Activated CD4-positive, alpha-beta memory T cell treated with anti-CD3 and anti-CD28 coated beads for 36 hours (primary cell): Measurements from ENCODE around the gene TRA2A. TPM values are rescaled to one million over a fixed set of nuclear protein-coding genes. Genes with fewer than 3 reads are reported as not detected.
"Not testable (repeated sequence)": the region's sequence is repeated elsewhere in the genome, so short reads cannot be mapped to it uniquely, and the experiment has no call there.

Experiments used
- CTCF ChIA-PET: fragments of 350-600 bp; sonication (Branson Sonifier 250); formaldehyde crosslinking; loops from one replicate; lab custom pipeline; 2021; ENCODE audit warnings: antibody characterized with exemption, inconsistent platforms; lab: Charles Lee
- POLR2A ChIA-PET: fragments of 350-600 bp; sonication (Branson Sonifier 250); formaldehyde crosslinking; loops from one replicate; lab custom pipeline; 2021; ENCODE audit warnings: antibody characterized with exemption; lab: Charles Lee
- DNase-seq: peaks from one replicate; pipeline ENCODE4 v3.0.0-alpha.2; 2020
- H3K27ac Mint-ChIP-seq: one replicate; pipeline ENCODE4 v1.8.0; 2021; ENCODE audit warnings: mixed read lengths
- H3K27me3 Mint-ChIP-seq: one replicate; pipeline ENCODE4 v1.8.0; 2021; ENCODE audit warnings: mixed read lengths
- H3K36me3 Mint-ChIP-seq: one replicate; pipeline ENCODE4 v1.8.0; 2021; ENCODE audit warnings: mixed read lengths
- H3K4me1 Mint-ChIP-seq: one replicate; pipeline ENCODE4 v1.8.0; 2021; ENCODE audit warnings: low read depth, mixed read lengths
- H3K4me3 Mint-ChIP-seq: one replicate; pipeline ENCODE4 v1.8.0; 2021; ENCODE audit warnings: mild to moderate bottlenecking, mixed read lengths
- H3K9me3 Mint-ChIP-seq: one replicate; pipeline ENCODE4 v1.8.0; 2021; ENCODE audit warnings: mixed read lengths
- intact Hi-C: fragments of 100-400 bp; cut with micrococcal nuclease; formaldehyde crosslinking; loops from one replicate; pipeline ENCODE4 v1.15.1; 2023
- total RNA-seq, 2 experiments: library from RNA; stranded (reverse); gene quantifications; one replicate each; pipeline ENCODE4 v1.2.3, GENCODE V29; 2021

TRA2A gene
- total RNA-seq, 2 experiments from 2014 or later: 75.4 to 77.8 TPM

GRCh38 chr7:23513746-23514145, 18.0 kb downstream of the TRA2A start:
- intact Hi-C loops: loop anchor here (2.0 kb wide), 1 partner anchor 17 kb away; the partner anchor contains the start of gene TRA2A
- DNase-seq, POLR2A ChIA-PET, H3K9me3 Mint-ChIP-seq, H3K27ac Mint-ChIP-seq, H3K27me3 Mint-ChIP-seq, H3K4me3 Mint-ChIP-seq: not testable (repeated sequence)
- H3K4me1 Mint-ChIP-seq: peaks cover 19% of the 10 kb centered on the region
- CTCF ChIA-PET: interaction anchor here (0.7 kb wide), 1 partner anchor 1484 kb away, joined by 3 read pairs; no protein-coding TSS in a partner anchor
- H3K36me3 Mint-ChIP-seq: peaks cover 60% of the 10 kb centered on the region

DNA sequence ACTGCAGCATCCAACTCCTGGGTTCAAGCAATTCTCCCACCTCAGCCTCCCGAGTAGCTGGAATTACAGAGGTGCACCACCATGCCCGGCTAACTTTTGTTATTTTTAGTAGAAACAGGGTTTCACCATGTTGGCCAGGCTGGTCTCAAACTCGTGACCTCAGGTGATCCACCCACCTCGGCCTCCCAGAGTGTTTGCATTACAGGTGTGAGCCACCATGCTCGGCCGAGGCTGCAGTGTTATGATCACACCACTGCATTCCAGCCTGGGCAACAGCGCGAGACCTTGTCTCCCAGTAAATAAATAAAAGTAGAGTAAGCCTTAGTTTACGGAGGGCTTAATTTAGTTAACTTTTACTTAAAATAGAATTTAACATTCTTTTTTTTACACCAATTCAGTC, 37.8 kb downstream of the TRA2A start:
- POLR2A ChIA-PET: interaction anchor here (0.6 kb wide), 1 partner anchor 21 kb away, joined by 4 read pairs; no protein-coding TSS in a partner anchor
- CTCF ChIA-PET: interaction anchor here (1.3 kb wide), 1 partner anchor 26 kb away, joined by 3 read pairs; no protein-coding TSS in a partner anchor
- no peaks in the 10 kb centered on the region for H3K27me3 Mint-ChIP-seq
- no peak overlapping the region for H3K27ac Mint-ChIP-seq
- intact Hi-C loops: no loop called here
- H3K36me3 Mint-ChIP-seq: peaks cover 6% of the 10 kb centered on the region
- no peaks in the 10 kb centered on the region for H3K9me3 Mint-ChIP-seq
- peaks cover 3% of the 10 kb centered on the region for H3K4me1 Mint-ChIP-seq
- DNase-seq: no peak
- no peak overlapping the region for H3K4me3 Mint-ChIP-seq

DNA sequence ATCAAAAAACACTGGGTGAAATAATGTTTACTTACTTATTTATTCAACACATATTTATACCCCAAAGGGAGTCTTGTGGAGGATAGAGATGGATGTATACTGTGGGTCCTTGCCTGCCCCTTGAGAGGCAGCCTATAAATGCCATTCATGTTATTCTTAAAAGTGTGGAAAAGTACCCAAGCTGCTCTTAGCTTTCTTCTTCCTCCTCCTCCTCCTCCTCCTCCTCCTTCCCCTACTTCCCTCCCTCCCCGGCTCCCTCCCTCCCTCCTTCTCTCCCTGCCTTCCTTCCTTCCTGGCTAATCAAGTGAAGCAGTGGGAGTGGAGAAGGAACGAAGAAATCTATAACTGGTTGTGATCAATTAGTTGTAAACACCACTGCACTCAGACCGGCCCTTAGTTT, 40.3 kb downstream of the TRA2A start:
- Mint-ChIP-seq H3K27ac (no peak overlapping the region), H3K4me1 (peaks cover 3% of the 10 kb centered on the region), H3K27me3 (no peaks in the 10 kb centered on the region), H3K4me3 (peak overlapping the region; percentile 80), H3K36me3 (peaks cover 4% of the 10 kb centered on the region), H3K9me3 (no peaks in the 10 kb centered on the region)
- ChIA-PET CTCF (interaction anchor here (1.2 to 2.1 kb wide), 2 partner anchors 17 to 219 kb away, joined by 4 to 11 read pairs; no protein-coding TSS in a partner anchor), POLR2A (no interaction called here)
- DNase-seq: no peak
- intact Hi-C loops: no loop called here

- peak; percentile 65 for DNase-seq
- peaks cover 4% of the 10 kb centered on the region for H3K36me3 Mint-ChIP-seq
- H3K4me1 Mint-ChIP-seq: peaks cover 3% of the 10 kb centered on the region
- CTCF ChIA-PET: interaction anchor here (0.9 to 2.1 kb wide), 3 partner anchors 27 to 218 kb away, joined by 3 to 11 read pairs (median 3); no protein-coding TSS in a partner anchor
- POLR2A ChIA-PET: no interaction called here
- intact Hi-C loops: no loop called here
- no peaks in the 10 kb centered on the region for H3K27me3 Mint-ChIP-seq
- peak overlapping the region; percentile 80 for H3K4me3 Mint-ChIP-seq
- H3K9me3 Mint-ChIP-seq: no peaks in the 10 kb centered on the region
- H3K27ac Mint-ChIP-seq: peak overlapping the region; percentile 80
These were observed 41.2 kb downstream of the TRA2A start for GRCh38 chr7:23490357-23491135.

DNA sequence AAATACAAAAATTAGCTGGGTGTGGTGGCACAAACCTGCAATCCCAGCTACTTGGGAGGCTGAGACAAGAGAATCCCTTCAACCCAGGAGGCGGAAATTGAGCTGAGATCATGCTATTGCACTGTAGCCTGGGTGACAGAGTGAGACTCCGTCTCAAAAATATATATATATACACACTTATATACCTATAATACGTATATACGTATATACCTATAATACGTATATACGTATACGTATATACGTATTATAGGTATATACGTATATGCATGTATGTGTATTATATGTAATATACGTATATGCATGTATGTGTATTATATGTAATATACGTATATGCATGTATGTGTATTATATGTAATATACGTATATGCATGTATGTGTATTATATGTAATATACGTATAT, 43.1 kb downstream of the TRA2A start:
- H3K4me3 Mint-ChIP-seq, intact Hi-C loops, H3K27me3 Mint-ChIP-seq, CTCF ChIA-PET, H3K4me1 Mint-ChIP-seq, H3K36me3 Mint-ChIP-seq, H3K9me3 Mint-ChIP-seq, H3K27ac Mint-ChIP-seq, DNase-seq: not testable (repeated sequence)
- POLR2A ChIA-PET: interaction anchor here (1.0 kb wide), 1 partner anchor 10 kb away, joined by 4 read pairs; no protein-coding TSS in a partner anchor

- no peak overlapping the region for H3K4me3 Mint-ChIP-seq
- POLR2A ChIA-PET: interaction anchor here (1.0 kb wide), 1 partner anchor 11 kb away, joined by 4 read pairs; no protein-coding TSS in a partner anchor
- DNase-seq: no peak
These were observed 44.1 kb downstream of the TRA2A start for GRCh38 chr7:23487670-23488069.

DNA sequence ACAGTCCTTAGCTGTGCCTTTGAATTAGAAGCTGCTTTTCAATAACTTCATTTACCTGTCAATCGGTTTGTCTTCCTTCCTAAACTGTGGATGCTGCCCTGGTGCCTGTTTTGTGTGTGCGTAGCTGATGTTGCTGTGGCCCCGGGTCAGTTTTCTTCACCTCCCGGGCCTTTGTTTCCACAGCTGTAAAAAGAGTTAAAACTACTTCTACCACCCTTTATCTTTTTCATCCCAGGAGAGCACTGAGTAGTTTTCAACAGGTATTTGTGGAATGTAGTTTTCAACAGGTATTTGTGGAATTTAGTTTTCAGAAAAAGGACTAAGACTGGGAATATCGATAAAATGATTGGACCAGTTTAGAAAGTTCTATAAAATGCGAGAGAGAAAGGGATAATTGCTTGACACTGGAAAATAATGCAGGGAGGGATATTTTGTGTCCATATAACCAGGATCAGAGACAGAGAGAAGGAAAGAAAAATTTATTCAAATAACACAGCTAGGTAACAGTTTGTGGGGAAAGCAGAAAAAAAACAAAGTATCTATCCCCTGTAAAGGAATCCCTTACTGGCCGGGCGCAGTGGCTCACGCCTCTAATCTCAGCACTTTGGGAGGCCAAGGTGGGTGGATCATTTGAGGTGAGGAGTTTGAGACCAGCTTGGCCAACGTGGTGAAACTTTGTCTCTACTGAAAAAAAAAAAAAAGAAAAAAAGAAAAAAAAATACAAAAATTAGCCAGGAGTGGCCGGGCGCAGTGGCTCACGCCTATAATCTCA, 45.6 kb downstream of the TRA2A start:
- Mint-ChIP-seq H3K4me3 (no peak overlapping the region), H3K4me1 (peaks cover 3% of the 10 kb centered on the region), H3K36me3 (peaks cover 4% of the 10 kb centered on the region), H3K27ac (no peak overlapping the region), H3K9me3 (no peaks in the 10 kb centered on the region), H3K27me3 (no peaks in the 10 kb centered on the region)
- DNase-seq: no peak
- CTCF ChIA-PET: no interaction called here
- POLR2A ChIA-PET: no interaction called here
- intact Hi-C loops: no loop called here

More at GRCh38 chr7:23487670-23488069, 44.1 kb downstream of the TRA2A start:
- peaks cover 4% of the 10 kb centered on the region for H3K36me3 Mint-ChIP-seq
- no peaks in the 10 kb centered on the region for H3K9me3 Mint-ChIP-seq
- H3K27me3 Mint-ChIP-seq: no peaks in the 10 kb centered on the region
- CTCF ChIA-PET: no interaction called here
- H3K4me1 Mint-ChIP-seq: peaks cover 3% of the 10 kb centered on the region
- intact Hi-C loops: no loop called here
- H3K27ac Mint-ChIP-seq: no peak overlapping the region

GRCh38 chr7:23482686-23483085, 49.1 kb downstream of the TRA2A start:
- H3K36me3 Mint-ChIP-seq: no peaks in the 10 kb centered on the region
- CTCF ChIA-PET: no interaction called here
- intact Hi-C loops: no loop called here
- no peak overlapping the region for H3K4me3 Mint-ChIP-seq
- POLR2A ChIA-PET: no interaction called here
- no peak overlapping the region for H3K27ac Mint-ChIP-seq
- H3K27me3 Mint-ChIP-seq: peaks cover 8% of the 10 kb centered on the region
- no peak for DNase-seq
- H3K4me1 Mint-ChIP-seq: no peaks in the 10 kb centered on the region
- no peaks in the 10 kb centered on the region for H3K9me3 Mint-ChIP-seq

DNA sequence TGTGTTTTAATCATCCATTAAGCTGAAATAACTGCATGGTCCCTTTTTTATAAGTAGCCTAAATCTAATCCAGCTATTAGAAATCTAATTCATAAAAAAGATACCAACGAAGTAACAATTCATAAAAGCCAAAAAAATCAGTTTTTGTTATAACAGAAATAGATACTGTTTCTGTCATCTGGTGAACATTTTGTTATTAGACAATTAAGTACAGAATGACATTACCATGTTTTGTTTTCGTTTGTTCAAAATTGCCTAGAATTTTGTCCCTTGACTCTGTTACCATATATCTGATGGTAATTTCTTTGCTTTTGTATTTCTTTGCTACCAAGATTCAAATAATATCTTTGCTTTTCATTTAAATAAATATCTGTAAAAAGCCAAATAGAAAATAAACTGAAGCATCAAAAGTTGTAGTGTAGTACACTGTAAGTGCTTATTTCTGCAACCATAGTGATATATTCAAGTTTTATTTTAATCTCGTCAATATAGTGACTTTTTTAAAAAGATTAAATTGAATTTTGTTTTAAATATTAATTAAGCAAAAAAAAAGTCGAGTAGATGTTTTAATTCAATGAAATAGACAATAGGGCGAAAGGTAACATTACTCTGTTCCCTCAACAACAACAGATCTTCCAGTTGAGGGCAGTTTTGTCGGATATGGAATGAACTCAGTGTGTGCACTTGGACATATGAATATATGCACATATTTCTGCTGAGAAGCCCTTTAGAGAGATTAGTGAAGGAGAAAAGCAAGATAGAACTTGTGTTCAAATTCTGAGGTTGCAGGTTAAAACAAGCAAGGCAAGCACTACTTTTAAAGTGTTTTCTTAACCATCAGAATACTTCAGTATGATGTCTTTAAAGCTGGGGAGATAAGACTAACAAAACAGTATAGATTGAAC, 53.6 kb downstream of the TRA2A start:
- no peak overlapping the region for H3K27ac Mint-ChIP-seq
- H3K9me3 Mint-ChIP-seq: no peaks in the 10 kb centered on the region
- peaks cover 11% of the 10 kb centered on the region for H3K4me1 Mint-ChIP-seq
- no peak overlapping the region for H3K4me3 Mint-ChIP-seq
- ChIA-PET CTCF (interaction anchor here (0.5 to 3.5 kb wide), 2 partner anchors 10 to 205 kb away, joined by 3 to 12 read pairs; no protein-coding TSS in a partner anchor), POLR2A (no interaction called here)
- peaks cover 2% of the 10 kb centered on the region for H3K36me3 Mint-ChIP-seq
- intact Hi-C loops: no loop called here
- H3K27me3 Mint-ChIP-seq: peaks cover 36% of the 10 kb centered on the region
- no peak for DNase-seq

DNA sequence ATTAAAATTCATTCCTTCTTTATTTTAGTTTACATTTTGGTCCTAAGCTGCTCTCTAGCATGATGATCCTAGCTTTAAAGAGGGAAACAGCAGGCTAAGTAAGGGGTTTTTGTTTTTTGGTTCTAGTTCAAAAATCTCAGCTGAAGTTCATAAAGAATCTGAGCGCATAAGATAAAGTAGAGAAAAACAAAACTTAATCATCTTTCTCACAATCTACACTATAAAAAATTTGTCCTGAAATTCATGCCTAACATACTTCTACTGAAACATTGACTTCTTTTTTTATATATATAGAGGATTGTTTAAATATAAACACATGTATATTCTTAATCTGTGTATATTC, 54.7 kb downstream of the TRA2A start:
- intact Hi-C loops: no loop called here
- Mint-ChIP-seq H3K27me3 (peaks cover 44% of the 10 kb centered on the region), H3K36me3 (peaks cover 2% of the 10 kb centered on the region), H3K9me3 (no peaks in the 10 kb centered on the region), H3K4me3 (no peak overlapping the region), H3K4me1 (peaks cover 12% of the 10 kb centered on the region), H3K27ac (no peak overlapping the region)
- ChIA-PET CTCF (interaction anchor here (3.5 kb wide), 1 partner anchor 204 kb away, joined by 12 read pairs; no protein-coding TSS in a partner anchor), POLR2A (no interaction called here)
- no peak for DNase-seq

GRCh38 chr7:23476286-23477156, 55.3 kb downstream of the TRA2A start:
- H3K27me3 Mint-ChIP-seq: peaks cover 48% of the 10 kb centered on the region
- H3K27ac Mint-ChIP-seq: no peak overlapping the region
- no peak overlapping the region for H3K4me3 Mint-ChIP-seq
- H3K4me1 Mint-ChIP-seq: peaks cover 13% of the 10 kb centered on the region
- H3K36me3 Mint-ChIP-seq: peaks cover 2% of the 10 kb centered on the region
- intact Hi-C loops: no loop called here
- ChIA-PET CTCF (no interaction called here), POLR2A (no interaction called here)
- no peak for DNase-seq
- H3K9me3 Mint-ChIP-seq: no peaks in the 10 kb centered on the region
